GM12864 (cell line): ENCODE results near the gene ACCSL.

Source experiments
- DNase-seq: peaks from one replicate; pipeline ENCODE4 v3.0.0-alpha.2; 2011; ENCODE audit warnings: low read depth
- H3K4me3 ChIP-seq: 2 replicates; pipeline ENCODE4 v1.5.1; 2011; ENCODE audit warnings: mild to moderate bottlenecking, low read depth, low read length, control low read depth
- TF ChIP-seq, protein P1 (sequence below): IDR thresholded peaks from 2 replicates; pipeline ENCODE4 v1.5.1; 2011; ENCODE audit warnings: low read depth, mild to moderate bottlenecking, moderate library complexity, low read length, control low read depth, inconsistent platforms; ENCODE audit errors: missing control alignments

ACCSL gene

GRCh38 chr11:44017443-44018126 is 30.2 kb upstream of the ACCSL start:
- DNase-seq, result no peak
- TF ChIP-seq, protein P1, sequence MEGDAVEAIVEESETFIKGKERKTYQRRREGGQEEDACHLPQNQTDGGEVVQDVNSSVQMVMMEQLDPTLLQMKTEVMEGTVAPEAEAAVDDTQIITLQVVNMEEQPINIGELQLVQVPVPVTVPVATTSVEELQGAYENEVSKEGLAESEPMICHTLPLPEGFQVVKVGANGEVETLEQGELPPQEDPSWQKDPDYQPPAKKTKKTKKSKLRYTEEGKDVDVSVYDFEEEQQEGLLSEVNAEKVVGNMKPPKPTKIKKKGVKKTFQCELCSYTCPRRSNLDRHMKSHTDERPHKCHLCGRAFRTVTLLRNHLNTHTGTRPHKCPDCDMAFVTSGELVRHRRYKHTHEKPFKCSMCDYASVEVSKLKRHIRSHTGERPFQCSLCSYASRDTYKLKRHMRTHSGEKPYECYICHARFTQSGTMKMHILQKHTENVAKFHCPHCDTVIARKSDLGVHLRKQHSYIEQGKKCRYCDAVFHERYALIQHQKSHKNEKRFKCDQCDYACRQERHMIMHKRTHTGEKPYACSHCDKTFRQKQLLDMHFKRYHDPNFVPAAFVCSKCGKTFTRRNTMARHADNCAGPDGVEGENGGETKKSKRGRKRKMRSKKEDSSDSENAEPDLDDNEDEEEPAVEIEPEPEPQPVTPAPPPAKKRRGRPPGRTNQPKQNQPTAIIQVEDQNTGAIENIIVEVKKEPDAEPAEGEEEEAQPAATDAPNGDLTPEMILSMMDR, result no peak
- no peak overlapping the region for H3K4me3 ChIP-seq

DNA sequence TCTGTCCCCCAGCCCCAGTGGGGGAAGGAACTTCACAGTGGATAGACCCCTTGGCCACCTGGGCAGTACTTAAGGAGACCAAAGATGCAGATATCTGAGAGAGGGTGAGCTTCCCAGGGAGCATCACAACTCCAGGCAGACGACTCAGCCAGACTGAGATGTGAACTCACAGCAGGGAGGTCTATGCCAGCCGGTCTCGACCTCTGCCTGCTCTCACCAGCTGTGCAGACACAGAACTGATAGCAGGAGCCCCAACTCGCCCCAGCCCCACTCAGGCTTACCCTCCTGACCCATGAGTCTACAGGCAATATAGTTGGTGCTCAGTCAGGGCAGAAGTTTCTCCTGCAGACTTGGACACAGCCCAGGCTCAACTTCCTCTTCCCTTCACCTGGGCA is 29.7 kb upstream of the ACCSL start:
- DNase-seq, result no peak
- no peak overlapping the region for H3K4me3 ChIP-seq
- TF ChIP-seq, protein P1, result no peak

GRCh38 chr11:44018829-44019228 is 29.0 kb upstream of the ACCSL start:
- DNase-seq, result no peak
- TF ChIP-seq, protein P1, result no peak
- no peak overlapping the region for H3K4me3 ChIP-seq

- H3K4me3 ChIP-seq, result no peak overlapping the region
- TF ChIP-seq, protein P1, result no peak
- DNase-seq, result no peak
Observed at GRCh38 chr11:44024977-44025376, 22.8 kb upstream of the ACCSL start.

GRCh38 chr11:44025727-44026126 is 22.1 kb upstream of the ACCSL start:
- TF ChIP-seq, protein P1, result no peak
- H3K4me3 ChIP-seq, result no peak overlapping the region
- DNase-seq, result no peak

- no peak for DNase-seq
- TF ChIP-seq, protein P1, result no peak
- H3K4me3 ChIP-seq, result no peak overlapping the region
Observed at GRCh38 chr11:44028401-44028800, 19.4 kb upstream of the ACCSL start.
